ENCODE results near the gene TNPO1. TPM values are rescaled to one million over a fixed set of nuclear protein-coding genes. Genes with fewer than 3 reads are reported as not detected.
A peak's percentile ranks its signal among the peaks of the same experiment; 100 is the strongest.

Gene TNPO1
- total and polyA plus RNA-seq, 9 donors, result 35.7 to 114 (median 74.5) TPM

DNA sequence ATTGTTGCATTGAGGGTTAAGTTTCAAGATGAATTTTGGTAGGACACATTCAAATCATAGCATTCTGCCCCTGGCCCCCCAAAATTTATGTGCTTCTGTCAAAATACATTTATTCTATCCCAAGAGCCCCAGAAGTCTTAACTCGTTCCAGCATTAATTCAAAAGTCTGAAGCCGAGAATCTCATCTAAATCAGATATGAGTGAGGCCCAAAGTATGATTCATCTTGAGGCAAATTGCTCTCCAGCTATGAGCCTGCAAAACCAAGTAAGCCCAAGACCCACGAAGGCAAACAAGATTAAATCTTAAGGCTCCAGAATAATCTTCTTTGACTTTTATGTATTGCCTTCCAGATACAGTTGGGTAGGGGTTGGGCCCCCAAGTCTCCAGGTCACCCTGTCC is 19.2 kb downstream of the TNPO1 start:
- Histone ChIP-seq H3K9me3 (replicated peaks; ENCODE audit: control insufficient read depth, low read depth, low read length) (no peaks in the 10 kb centered on the region), H3K36me3 (ENCODE audit: control insufficient read depth, insufficient read depth, low read length) (no peaks in the 10 kb centered on the region), H3K27me3 (ENCODE audit: control insufficient read depth, insufficient read depth, low read length) (no peaks in the 10 kb centered on the region), H3K4me3 (ENCODE audit: low read length) (no peak overlapping the region), H3K4me1 (ENCODE audit: control insufficient read depth, insufficient read depth, low read length) (no peaks in the 10 kb centered on the region), H3K27ac (ENCODE audit: low read length) (no peak overlapping the region)
- no peak for DNase-seq
- WGBS (ENCODE audit: insufficient coverage), result no CpG with 5 or more reads among the region's 3 CpGs

DNA sequence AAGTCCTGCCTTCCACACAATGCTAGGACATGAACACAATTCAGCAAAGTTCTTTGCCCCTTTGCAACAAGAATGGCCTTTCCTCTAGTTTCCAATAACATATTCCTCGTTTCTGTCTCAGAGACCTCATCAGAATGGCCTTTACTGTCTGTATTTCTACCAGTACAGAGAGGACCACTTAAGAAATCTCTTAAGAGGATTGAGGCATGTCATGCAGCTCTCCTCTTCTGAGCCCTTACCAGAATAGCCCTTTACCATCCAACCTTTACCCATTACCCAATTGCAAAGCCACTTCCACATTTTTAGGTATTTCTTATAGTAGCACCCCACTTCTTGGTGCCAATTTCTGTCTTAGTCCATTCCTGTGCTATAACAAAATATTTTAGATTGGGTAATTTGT is 20.3 kb downstream of the TNPO1 start:
- Histone ChIP-seq H3K4me1 (ENCODE audit: control insufficient read depth, insufficient read depth, low read length) (no peaks in the 10 kb centered on the region), H3K9me3 (replicated peaks; ENCODE audit: control insufficient read depth, low read depth, low read length) (no peaks in the 10 kb centered on the region), H3K36me3 (ENCODE audit: control insufficient read depth, insufficient read depth, low read length) (no peaks in the 10 kb centered on the region), H3K27me3 (ENCODE audit: control insufficient read depth, insufficient read depth, low read length) (no peaks in the 10 kb centered on the region), H3K27ac (ENCODE audit: low read length) (no peak overlapping the region), H3K4me3 (ENCODE audit: low read length) (no peak overlapping the region)
- DNase-seq, result no peak
- 80% methylated on average over 1 of the region's 1 CpG for WGBS (ENCODE audit: insufficient coverage)

DNA sequence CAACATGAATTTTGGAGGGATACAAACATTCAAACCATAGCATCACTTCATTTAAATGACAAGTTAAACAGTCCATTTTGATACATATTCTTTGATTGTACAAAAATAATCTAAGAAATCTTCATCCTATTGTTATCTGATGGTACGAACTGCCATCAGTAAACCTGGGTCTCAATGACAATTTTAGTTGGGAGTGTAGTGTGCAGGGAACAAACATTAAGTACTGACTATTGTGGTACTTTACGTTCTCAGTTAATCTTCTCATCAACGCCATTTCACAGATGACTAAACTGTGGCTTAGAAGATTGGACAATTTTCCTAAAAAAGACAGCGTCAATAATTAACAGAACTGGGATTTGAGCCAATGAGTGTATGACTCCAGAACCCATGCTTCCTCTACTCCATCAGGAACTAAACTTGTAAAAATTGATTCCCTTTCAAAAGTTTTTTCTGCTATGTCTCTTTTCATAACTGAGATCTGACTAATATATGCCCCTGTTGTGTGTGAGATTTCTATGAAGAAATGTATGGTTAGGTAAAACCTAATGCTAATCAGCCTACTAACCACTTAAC is 21.1 kb downstream of the TNPO1 start:
- no peak for DNase-seq
- H3K36me3 ChIP-seq (ENCODE audit: control insufficient read depth, insufficient read depth, low read length), result no peaks in the 10 kb centered on the region
- no peaks in the 10 kb centered on the region for H3K27me3 ChIP-seq (ENCODE audit: control insufficient read depth, insufficient read depth, low read length)
- no peak overlapping the region for H3K27ac ChIP-seq (ENCODE audit: low read length)
- no peak overlapping the region for H3K4me3 ChIP-seq (ENCODE audit: low read length)
- no peaks in the 10 kb centered on the region for H3K4me1 ChIP-seq (ENCODE audit: control insufficient read depth, insufficient read depth, low read length)
- no peaks in the 10 kb centered on the region for H3K9me3 ChIP-seq (replicated peaks; ENCODE audit: control insufficient read depth, low read depth, low read length)
- WGBS (ENCODE audit: insufficient coverage), result no CpG with 5 or more reads among the region's 4 CpGs

DNA sequence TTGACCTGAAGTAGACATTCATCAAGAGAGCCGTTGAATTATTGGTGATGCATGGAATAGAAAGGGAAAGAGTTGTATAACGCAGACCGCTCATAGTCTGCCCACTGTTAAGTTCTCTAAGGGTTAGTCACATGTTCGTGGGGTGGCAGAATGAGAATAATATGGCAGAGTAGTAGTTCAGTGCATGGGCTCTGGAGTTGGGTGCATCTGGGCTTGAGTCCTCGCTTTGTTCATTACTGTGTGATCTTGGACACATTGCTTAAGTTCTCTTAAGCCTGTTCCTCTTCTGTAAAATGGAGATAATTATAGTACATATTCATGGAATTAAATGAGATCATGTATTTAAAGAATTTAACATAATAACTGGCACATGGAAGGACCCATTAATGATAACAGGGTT is 23.6 kb downstream of the TNPO1 start:
- no peak overlapping the region for H3K4me3 ChIP-seq (ENCODE audit: low read length)
- H3K36me3 ChIP-seq (ENCODE audit: control insufficient read depth, insufficient read depth, low read length), result no peaks in the 10 kb centered on the region
- DNase-seq, result no peak
- no peaks in the 10 kb centered on the region for H3K4me1 ChIP-seq (ENCODE audit: control insufficient read depth, insufficient read depth, low read length)
- no peaks in the 10 kb centered on the region for H3K9me3 ChIP-seq (replicated peaks; ENCODE audit: control insufficient read depth, low read depth, low read length)
- WGBS (ENCODE audit: insufficient coverage), result 41% methylated on average over 4 of the region's 5 CpGs
- H3K27ac ChIP-seq (ENCODE audit: low read length), result no peak overlapping the region
- no peaks in the 10 kb centered on the region for H3K27me3 ChIP-seq (ENCODE audit: control insufficient read depth, insufficient read depth, low read length)

GRCh38 chr5:72841756-72842535 is 25.5 kb downstream of the TNPO1 start:
- no CpG with 5 or more reads among the region's 1 CpG for WGBS (ENCODE audit: insufficient coverage)
- no peak overlapping the region for H3K27ac ChIP-seq (ENCODE audit: low read length)
- DNase-seq, result no peak
- H3K9me3 ChIP-seq (replicated peaks; ENCODE audit: control insufficient read depth, low read depth, low read length), result no peaks in the 10 kb centered on the region
- H3K27me3 ChIP-seq (ENCODE audit: control insufficient read depth, insufficient read depth, low read length), result no peaks in the 10 kb centered on the region
- H3K36me3 ChIP-seq (ENCODE audit: control insufficient read depth, insufficient read depth, low read length), result no peaks in the 10 kb centered on the region
- no peak overlapping the region for H3K4me3 ChIP-seq (ENCODE audit: low read length)
- no peaks in the 10 kb centered on the region for H3K4me1 ChIP-seq (ENCODE audit: control insufficient read depth, insufficient read depth, low read length)

GRCh38 chr5:72842816-72843215 is 26.4 kb downstream of the TNPO1 start:
- no peak for DNase-seq
- no peak overlapping the region for H3K27ac ChIP-seq (ENCODE audit: low read length)

DNA sequence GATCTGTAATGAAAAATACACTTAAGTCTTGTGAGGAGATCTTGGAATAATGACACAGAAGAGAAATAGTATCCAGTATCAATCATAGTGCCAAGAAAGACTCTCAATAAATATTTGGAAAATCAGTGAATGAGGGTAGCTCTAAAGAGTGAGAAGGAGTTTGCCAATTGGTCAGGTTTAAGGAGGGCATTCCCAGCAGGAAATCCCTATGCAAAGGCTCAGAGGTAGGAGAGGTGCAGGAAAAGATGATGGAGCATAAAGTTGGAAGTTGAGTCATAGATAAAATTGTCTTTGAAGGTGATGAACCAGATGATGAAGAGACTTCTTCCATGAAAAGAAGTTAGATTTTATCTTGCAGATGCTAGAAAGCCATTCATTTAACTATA is 27.8 kb downstream of the TNPO1 start:
- no peaks in the 10 kb centered on the region for H3K4me1 ChIP-seq (ENCODE audit: control insufficient read depth, insufficient read depth, low read length)
- H3K4me3 ChIP-seq (ENCODE audit: low read length), result no peak overlapping the region
- H3K27me3 ChIP-seq (ENCODE audit: control insufficient read depth, insufficient read depth, low read length), result no peaks in the 10 kb centered on the region
- no peak overlapping the region for H3K27ac ChIP-seq (ENCODE audit: low read length)
- H3K36me3 ChIP-seq (ENCODE audit: control insufficient read depth, insufficient read depth, low read length), result no peaks in the 10 kb centered on the region
- no peak for DNase-seq
- no peaks in the 10 kb centered on the region for H3K9me3 ChIP-seq (replicated peaks; ENCODE audit: control insufficient read depth, low read depth, low read length)

More at GRCh38 chr5:72842816-72843215, 26.4 kb downstream of the TNPO1 start:
- no peaks in the 10 kb centered on the region for H3K9me3 ChIP-seq (replicated peaks; ENCODE audit: control insufficient read depth, low read depth, low read length)
- H3K27me3 ChIP-seq (ENCODE audit: control insufficient read depth, insufficient read depth, low read length), result no peaks in the 10 kb centered on the region
- no peaks in the 10 kb centered on the region for H3K36me3 ChIP-seq (ENCODE audit: control insufficient read depth, insufficient read depth, low read length)
- no peaks in the 10 kb centered on the region for H3K4me1 ChIP-seq (ENCODE audit: control insufficient read depth, insufficient read depth, low read length)
- no peak overlapping the region for H3K4me3 ChIP-seq (ENCODE audit: low read length)

DNA sequence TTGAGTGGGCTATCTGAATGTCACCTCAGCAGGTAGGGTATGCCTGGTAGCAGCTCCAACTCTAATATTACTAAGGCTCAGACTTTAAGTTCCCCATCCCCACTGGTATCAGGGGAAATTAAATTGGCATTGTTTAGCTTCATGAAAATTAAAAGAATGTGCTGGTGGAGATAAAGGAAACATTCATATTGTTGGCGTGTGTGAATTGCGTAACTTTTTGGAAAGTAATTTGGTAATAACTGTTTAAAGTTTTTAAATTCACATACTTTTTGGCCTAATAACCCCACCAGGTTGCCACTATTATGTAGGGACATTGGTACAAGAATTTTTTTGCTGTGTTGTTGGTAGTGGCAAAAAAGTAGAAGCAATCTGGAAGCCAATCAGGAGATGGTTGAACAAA is 29.4 kb downstream of the TNPO1 start:
- DNase-seq, result no peak
- WGBS (ENCODE audit: insufficient coverage), result no CpG with 5 or more reads among the region's 2 CpGs
- no peaks in the 10 kb centered on the region for H3K9me3 ChIP-seq (replicated peaks; ENCODE audit: control insufficient read depth, low read depth, low read length)
- H3K27ac ChIP-seq (ENCODE audit: low read length), result no peak overlapping the region
- H3K36me3 ChIP-seq (ENCODE audit: control insufficient read depth, insufficient read depth, low read length), result no peaks in the 10 kb centered on the region
- H3K27me3 ChIP-seq (ENCODE audit: control insufficient read depth, insufficient read depth, low read length), result no peaks in the 10 kb centered on the region
- H3K4me1 ChIP-seq (ENCODE audit: control insufficient read depth, insufficient read depth, low read length), result no peaks in the 10 kb centered on the region
- no peak overlapping the region for H3K4me3 ChIP-seq (ENCODE audit: low read length)

- Histone ChIP-seq H3K27me3 (ENCODE audit: control insufficient read depth, insufficient read depth, low read length) (no peaks in the 10 kb centered on the region), H3K36me3 (ENCODE audit: control insufficient read depth, insufficient read depth, low read length) (no peaks in the 10 kb centered on the region), H3K4me1 (ENCODE audit: control insufficient read depth, insufficient read depth, low read length) (no peaks in the 10 kb centered on the region), H3K27ac (ENCODE audit: low read length) (no peak overlapping the region), H3K9me3 (replicated peaks; ENCODE audit: control insufficient read depth, low read depth, low read length) (no peaks in the 10 kb centered on the region), H3K4me3 (ENCODE audit: low read length) (no peak overlapping the region)
- WGBS (ENCODE audit: insufficient coverage), result no CpG with 5 or more reads among the region's 2 CpGs
- DNase-seq, result no peak
Measured at GRCh38 chr5:72846483-72846882, 30.0 kb downstream of the TNPO1 start.

- Histone ChIP-seq H3K27me3 (ENCODE audit: control insufficient read depth, insufficient read depth, low read length) (no peaks in the 10 kb centered on the region), H3K4me3 (ENCODE audit: low read length) (peak overlapping the region; percentile 84), H3K36me3 (ENCODE audit: control insufficient read depth, insufficient read depth, low read length) (no peaks in the 10 kb centered on the region), H3K9me3 (replicated peaks; ENCODE audit: control insufficient read depth, low read depth, low read length) (no peaks in the 10 kb centered on the region), H3K27ac (ENCODE audit: low read length) (peak overlapping the region; percentile 97), H3K4me1 (ENCODE audit: control insufficient read depth, insufficient read depth, low read length) (no peaks in the 10 kb centered on the region)
- WGBS (ENCODE audit: insufficient coverage), result no CpG with 5 or more reads among the region's 3 CpGs
- DNase-seq, result peak; percentile 40
Measured at GRCh38 chr5:72847439-72847838, 31.0 kb downstream of the TNPO1 start.
